Measurements from ENCODE around the gene TTC22. TPM values are rescaled to one million over a fixed set of nuclear protein-coding genes. Genes with fewer than 3 reads are reported as not detected.

TTC22 gene
- total RNA-seq, 1 donor: not detected

DNA sequence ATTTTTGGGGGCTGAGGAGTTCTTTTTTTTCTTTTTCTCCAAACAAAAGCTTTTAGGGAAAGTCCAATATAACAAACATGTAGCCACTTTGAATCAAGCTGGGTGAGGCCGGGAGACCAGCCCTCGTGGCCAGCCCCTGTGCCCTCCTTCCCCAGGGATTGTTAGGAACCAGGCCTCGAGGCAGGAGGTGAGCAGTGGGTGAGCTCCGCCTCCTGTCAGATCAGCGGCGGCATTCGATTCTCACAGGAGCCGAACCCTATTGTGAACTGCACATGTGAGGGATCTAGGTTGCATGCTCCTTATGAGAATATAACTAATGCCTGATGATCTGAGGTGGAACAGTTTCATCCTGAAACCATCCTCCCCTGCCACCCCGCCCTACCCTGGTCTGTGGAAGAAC lies 41.8 kb upstream of the TTC22 start:
- Histone ChIP-seq H3K36me3 (ENCODE audit: insufficient read depth, low read length) (peaks cover 4% of the 10 kb centered on the region), H2AFZ (ENCODE audit: low read length) (no peak overlapping the region), H3K79me2 (ENCODE audit: insufficient read depth, low read length) (no peaks in the 10 kb centered on the region), H3K9me3 (ENCODE audit: low read depth, low read length) (no peaks in the 10 kb centered on the region), H3K4me1 (ENCODE audit: insufficient read depth, low read length) (no peaks in the 10 kb centered on the region), H3K4me2 (ENCODE audit: insufficient read depth, low read length) (no peak overlapping the region), H3K27me3 (ENCODE audit: insufficient read depth, low read length) (no peaks in the 10 kb centered on the region), H4K20me1 (ENCODE audit: insufficient read depth, low read length) (no peaks in the 10 kb centered on the region), H3K4me3 (ENCODE audit: insufficient read depth, low read length) (no peak overlapping the region), H3K27ac (ENCODE audit: low read depth, low read length) (no peak overlapping the region)
- DNase-seq (ENCODE audit: insufficient read length, low spot score, missing footprints): no peak
- TF ChIP-seq CTCF (IDR thresholded peaks at IDR 0.05; ENCODE audit: extremely low read depth, low read depth, low read length): no peak

DNA sequence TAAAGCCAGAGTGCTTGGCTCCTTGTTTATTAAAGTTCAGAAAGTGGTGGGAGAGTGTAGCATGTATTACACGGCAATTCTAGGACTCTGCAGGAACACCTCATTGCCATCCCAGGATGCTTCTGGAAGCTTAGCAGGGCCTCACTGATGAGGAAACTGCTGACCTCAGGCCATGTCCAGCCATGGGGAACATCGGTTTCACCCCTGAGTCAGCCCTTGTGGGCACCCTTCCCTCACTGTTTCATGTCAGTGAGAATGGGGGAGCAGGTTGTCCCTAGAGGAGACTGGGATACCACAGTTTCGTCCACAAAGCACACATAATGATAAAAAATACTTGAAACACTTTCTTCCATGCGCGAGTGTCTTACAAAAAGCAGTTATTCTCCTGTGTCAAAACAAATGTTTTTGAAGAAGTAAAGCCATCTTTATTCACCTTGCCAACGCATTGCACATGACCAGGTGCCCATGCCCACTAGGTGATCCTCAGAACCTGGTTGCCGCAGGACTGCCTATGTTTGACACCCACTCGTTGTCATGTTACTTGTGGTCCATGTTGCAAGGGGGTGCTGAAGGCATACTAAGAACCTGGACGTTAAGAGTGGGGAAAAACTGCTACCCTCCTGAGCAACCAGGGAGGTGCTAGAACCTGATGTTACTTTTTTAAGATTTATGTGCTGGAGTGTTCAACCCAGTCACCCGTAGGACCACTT lies 41.2 kb upstream of the TTC22 start:
- no peak for TF ChIP-seq CTCF (IDR thresholded peaks at IDR 0.05; ENCODE audit: extremely low read depth, low read depth, low read length)
- Histone ChIP-seq H3K4me2 (ENCODE audit: insufficient read depth, low read length) (no peak overlapping the region), H3K4me1 (ENCODE audit: insufficient read depth, low read length) (no peaks in the 10 kb centered on the region), H3K36me3 (ENCODE audit: insufficient read depth, low read length) (no peaks in the 10 kb centered on the region), H3K27ac (ENCODE audit: low read depth, low read length) (no peak overlapping the region), H3K4me3 (ENCODE audit: insufficient read depth, low read length) (no peak overlapping the region), H3K27me3 (ENCODE audit: insufficient read depth, low read length) (no peaks in the 10 kb centered on the region), H3K79me2 (ENCODE audit: insufficient read depth, low read length) (no peaks in the 10 kb centered on the region), H4K20me1 (ENCODE audit: insufficient read depth, low read length) (no peaks in the 10 kb centered on the region), H2AFZ (ENCODE audit: low read length) (no peak overlapping the region), H3K9me3 (ENCODE audit: low read depth, low read length) (no peaks in the 10 kb centered on the region)
- DNase-seq (ENCODE audit: insufficient read length, low spot score, missing footprints): no peak

DNA sequence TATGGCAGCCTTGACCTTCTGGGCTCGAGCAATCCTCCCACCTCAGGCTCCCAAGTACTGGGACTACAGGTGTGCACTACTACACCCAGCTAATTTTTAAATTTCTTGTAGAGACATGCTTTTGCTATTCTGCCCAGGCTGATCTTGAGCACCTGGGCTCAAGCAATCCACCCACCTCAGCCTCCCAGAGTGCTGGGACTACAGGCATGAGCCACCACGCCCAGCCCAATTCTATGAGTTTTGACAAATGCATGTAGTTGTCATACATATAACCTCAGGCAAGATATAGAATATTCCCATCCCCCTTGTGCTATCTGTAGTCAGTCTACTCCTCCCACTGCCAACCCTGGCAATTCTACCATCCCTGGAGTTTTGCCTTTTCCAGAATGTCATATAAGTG lies 38.7 kb upstream of the TTC22 start:
- H2AFZ ChIP-seq (ENCODE audit: low read length): no peak overlapping the region
- no peaks in the 10 kb centered on the region for H3K4me1 ChIP-seq (ENCODE audit: insufficient read depth, low read length)
- no peak overlapping the region for H3K27ac ChIP-seq (ENCODE audit: low read depth, low read length)
- no peaks in the 10 kb centered on the region for H3K36me3 ChIP-seq (ENCODE audit: insufficient read depth, low read length)
- no peaks in the 10 kb centered on the region for H3K9me3 ChIP-seq (ENCODE audit: low read depth, low read length)
- peaks cover 11% of the 10 kb centered on the region for H3K27me3 ChIP-seq (ENCODE audit: insufficient read depth, low read length)
- TF ChIP-seq CTCF (IDR thresholded peaks at IDR 0.05; ENCODE audit: extremely low read depth, low read depth, low read length): no peak
- no peak overlapping the region for H3K4me2 ChIP-seq (ENCODE audit: insufficient read depth, low read length)
- H4K20me1 ChIP-seq (ENCODE audit: insufficient read depth, low read length): no peaks in the 10 kb centered on the region
- no peak overlapping the region for H3K4me3 ChIP-seq (ENCODE audit: insufficient read depth, low read length)
- no peaks in the 10 kb centered on the region for H3K79me2 ChIP-seq (ENCODE audit: insufficient read depth, low read length)
- DNase-seq (ENCODE audit: insufficient read length, low spot score, missing footprints): no peak

DNA sequence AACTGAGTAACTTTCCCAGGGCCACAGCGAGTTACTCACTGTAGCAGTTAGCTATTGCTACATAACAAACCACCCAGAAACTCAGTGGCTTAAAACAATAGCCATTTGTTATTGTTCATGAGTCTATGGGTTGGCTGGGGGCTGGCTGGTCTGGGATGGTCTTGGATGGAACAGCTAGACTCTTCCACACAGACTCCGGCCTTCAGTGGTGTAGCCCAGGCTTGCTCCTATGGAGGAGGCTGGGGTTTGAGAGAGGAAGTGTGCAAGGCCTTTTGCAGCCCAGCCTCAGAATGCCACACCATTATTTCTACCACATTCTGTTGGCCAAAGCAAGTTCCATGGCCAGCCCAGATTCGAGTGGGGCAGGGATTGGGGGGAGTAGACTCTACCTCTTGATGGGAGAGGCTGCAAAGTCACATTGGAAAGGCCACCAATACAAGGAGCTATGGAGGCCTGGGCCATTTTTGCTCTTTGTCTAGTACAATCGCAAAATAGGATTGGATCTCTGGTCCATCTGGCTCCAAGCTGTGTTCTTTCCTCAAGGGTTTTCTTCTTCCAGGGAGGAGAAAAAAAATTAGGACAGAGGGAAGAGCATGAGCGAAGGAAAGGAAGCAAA lies 37.5 kb upstream of the TTC22 start:
- no peak for TF ChIP-seq CTCF (IDR thresholded peaks at IDR 0.05; ENCODE audit: extremely low read depth, low read depth, low read length)
- Histone ChIP-seq H3K4me2 (ENCODE audit: insufficient read depth, low read length) (no peak overlapping the region), H3K27ac (ENCODE audit: low read depth, low read length) (no peak overlapping the region), H3K79me2 (ENCODE audit: insufficient read depth, low read length) (no peaks in the 10 kb centered on the region), H4K20me1 (ENCODE audit: insufficient read depth, low read length) (no peaks in the 10 kb centered on the region), H3K27me3 (ENCODE audit: insufficient read depth, low read length) (peaks cover 14% of the 10 kb centered on the region), H2AFZ (ENCODE audit: low read length) (no peak overlapping the region), H3K9me3 (ENCODE audit: low read depth, low read length) (no peaks in the 10 kb centered on the region), H3K4me1 (ENCODE audit: insufficient read depth, low read length) (no peaks in the 10 kb centered on the region), H3K36me3 (ENCODE audit: insufficient read depth, low read length) (no peaks in the 10 kb centered on the region), H3K4me3 (ENCODE audit: insufficient read depth, low read length) (no peak overlapping the region)
- no peak for DNase-seq (ENCODE audit: insufficient read length, low spot score, missing footprints)
